Activated CD8-positive, alpha-beta T cell treated with anti-CD3 and anti-CD28 coated beads for 36 hours (primary cell): ENCODE results near the gene MAP3K7CL. TPM values are rescaled to one million over a fixed set of nuclear protein-coding genes. Genes with fewer than 3 reads are reported as not detected.
"Not testable (repeated sequence)": the region's sequence is repeated elsewhere in the genome, so short reads cannot be mapped to it uniquely, and the experiment has no call there.

ENCODE experiments used
- ATAC-seq: fragments of 200-7000 bp; cut with Tn5 transposase; one replicate; pipeline ENCODE4 v1.10.0; 2021; ENCODE audit warnings: mild to moderate bottlenecking, moderate library complexity
- CTCF ChIA-PET: fragments of 350-600 bp; sonication (Branson Sonifier 250); formaldehyde crosslinking; loops from one replicate; lab custom pipeline; 2021; ENCODE audit warnings: antibody characterized with exemption; lab: Charles Lee
- POLR2A ChIA-PET: fragments of 350-600 bp; sonication (Branson Sonifier 250); formaldehyde crosslinking; loops from one replicate; lab custom pipeline; 2021; ENCODE audit warnings: antibody characterized with exemption; lab: Charles Lee
- DNase-seq: peaks from one replicate; pipeline ENCODE4 v3.0.0-alpha.2; 2020
- H3K27ac Mint-ChIP-seq: one replicate; pipeline ENCODE4 v1.8.0; 2021; ENCODE audit warnings: mild to moderate bottlenecking, mixed read lengths
- H3K27me3 Mint-ChIP-seq: one replicate; pipeline ENCODE4 v1.8.0; 2021; ENCODE audit warnings: mixed read lengths
- H3K36me3 Mint-ChIP-seq: one replicate; pipeline ENCODE4 v1.8.0; 2021; ENCODE audit warnings: low read depth, mixed read lengths
- H3K4me1 Mint-ChIP-seq: one replicate; pipeline ENCODE4 v1.8.0; 2021; ENCODE audit warnings: low read depth, mixed read lengths
- H3K4me3 Mint-ChIP-seq: one replicate; pipeline ENCODE4 v1.8.0; 2021; ENCODE audit warnings: mild to moderate bottlenecking, moderate library complexity, mixed read lengths
- H3K9me3 Mint-ChIP-seq: one replicate; pipeline ENCODE4 v1.8.0; 2021; ENCODE audit warnings: mixed read lengths
- intact Hi-C: fragments of 100-400 bp; cut with micrococcal nuclease; formaldehyde crosslinking; loops from one replicate; pipeline ENCODE4 v1.10.0; 2022
- total RNA-seq, 2 experiments: library from RNA; stranded (reverse); gene quantifications; one replicate each; pipeline ENCODE4 v1.2.3, GENCODE V29; 2021
- TF ChIP-seq, protein P1 (sequence below): fragments of 200-600 bp; IDR thresholded peaks from one replicate; pipeline ENCODE4 v1.8.0; 2022; ENCODE audit warnings: antibody characterized with exemption, mild to moderate bottlenecking

Gene MAP3K7CL
- total RNA-seq, 2 experiments from 2014 or later, result 3.2 to 4.7 TPM

DNA sequence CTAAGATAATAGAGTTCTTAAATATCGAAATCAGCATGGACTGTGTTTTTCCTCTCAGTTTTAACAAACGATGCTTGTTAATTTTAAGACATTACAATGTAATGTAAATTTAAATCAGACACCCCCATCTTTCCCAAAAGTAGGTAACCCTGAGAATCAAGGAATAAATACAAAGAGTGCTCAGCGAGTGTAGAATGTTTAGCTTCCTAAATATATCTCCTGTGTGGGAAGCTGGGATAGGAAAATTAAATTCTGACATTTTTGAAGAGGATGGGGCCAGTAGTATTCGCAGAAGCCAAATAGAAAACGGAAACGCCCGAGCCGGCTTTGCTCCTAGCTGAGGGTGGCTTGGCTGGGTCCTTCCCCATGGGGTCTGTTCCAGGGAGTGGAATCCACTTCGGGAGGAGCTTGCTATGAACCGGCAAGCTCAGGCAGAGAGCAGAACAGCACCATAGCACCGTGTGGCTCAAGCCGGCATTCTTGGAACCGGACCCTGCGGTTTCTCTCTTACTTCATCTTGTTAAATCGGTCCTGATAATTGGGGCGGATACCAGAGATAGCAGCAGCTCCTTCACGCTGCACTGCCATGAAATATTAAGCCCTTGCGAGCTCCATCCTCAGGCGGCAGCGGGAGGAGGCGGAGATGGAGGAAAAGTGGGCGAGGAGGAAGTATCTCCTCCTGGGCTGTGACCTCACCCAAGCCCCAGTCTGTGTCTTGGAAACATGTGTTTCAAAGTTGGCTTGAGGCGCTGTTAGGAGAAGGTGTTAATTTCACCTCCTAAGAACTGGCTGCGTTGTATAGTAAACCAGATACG is 24.9 kb downstream of the MAP3K7CL start:
- Mint-ChIP-seq H3K27ac (no peak overlapping the region), H3K27me3 (no peaks in the 10 kb centered on the region), H3K36me3 (no peaks in the 10 kb centered on the region), H3K4me3 (no peak overlapping the region), H3K4me1 (no peaks in the 10 kb centered on the region), H3K9me3 (no peaks in the 10 kb centered on the region)
- ChIA-PET CTCF (interaction anchor here (1.1 to 1.8 kb wide), 2 partner anchors 9 to 217 kb away, joined by 3 to 5 read pairs; no protein-coding TSS in a partner anchor), POLR2A (no interaction called here)
- DNase-seq (no peak), ATAC-seq (no peak)
- TF ChIP-seq, protein P1, sequence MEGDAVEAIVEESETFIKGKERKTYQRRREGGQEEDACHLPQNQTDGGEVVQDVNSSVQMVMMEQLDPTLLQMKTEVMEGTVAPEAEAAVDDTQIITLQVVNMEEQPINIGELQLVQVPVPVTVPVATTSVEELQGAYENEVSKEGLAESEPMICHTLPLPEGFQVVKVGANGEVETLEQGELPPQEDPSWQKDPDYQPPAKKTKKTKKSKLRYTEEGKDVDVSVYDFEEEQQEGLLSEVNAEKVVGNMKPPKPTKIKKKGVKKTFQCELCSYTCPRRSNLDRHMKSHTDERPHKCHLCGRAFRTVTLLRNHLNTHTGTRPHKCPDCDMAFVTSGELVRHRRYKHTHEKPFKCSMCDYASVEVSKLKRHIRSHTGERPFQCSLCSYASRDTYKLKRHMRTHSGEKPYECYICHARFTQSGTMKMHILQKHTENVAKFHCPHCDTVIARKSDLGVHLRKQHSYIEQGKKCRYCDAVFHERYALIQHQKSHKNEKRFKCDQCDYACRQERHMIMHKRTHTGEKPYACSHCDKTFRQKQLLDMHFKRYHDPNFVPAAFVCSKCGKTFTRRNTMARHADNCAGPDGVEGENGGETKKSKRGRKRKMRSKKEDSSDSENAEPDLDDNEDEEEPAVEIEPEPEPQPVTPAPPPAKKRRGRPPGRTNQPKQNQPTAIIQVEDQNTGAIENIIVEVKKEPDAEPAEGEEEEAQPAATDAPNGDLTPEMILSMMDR, result no peak
- intact Hi-C loops, result loop anchor here (10.0 kb wide), 1 partner anchor 59 kb away; no protein-coding TSS in a partner anchor

DNA sequence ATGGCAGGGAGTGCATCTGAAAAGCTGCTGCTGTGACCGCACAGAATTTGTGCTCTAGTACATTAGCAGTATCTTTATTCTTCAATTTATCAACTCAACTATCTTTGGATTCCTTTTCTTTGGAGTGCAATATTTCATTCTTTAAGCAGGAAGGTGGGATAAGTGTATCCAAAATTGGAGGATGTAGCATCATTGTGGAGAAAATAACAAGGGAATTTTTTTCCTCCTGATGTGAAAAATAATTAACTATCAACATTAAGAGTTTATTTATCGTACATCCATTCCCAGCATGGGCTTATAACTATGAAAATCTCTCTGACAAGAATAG is 25.5 kb downstream of the MAP3K7CL start:
- CTCF ChIA-PET, result interaction anchor here (1.1 to 1.8 kb wide), 2 partner anchors 8 to 216 kb away, joined by 3 to 5 read pairs; no protein-coding TSS in a partner anchor
- Mint-ChIP-seq H3K27me3 (no peaks in the 10 kb centered on the region), H3K4me3 (no peak overlapping the region), H3K27ac (no peak overlapping the region), H3K9me3 (no peaks in the 10 kb centered on the region), H3K4me1 (no peaks in the 10 kb centered on the region), H3K36me3 (no peaks in the 10 kb centered on the region)
- TF ChIP-seq, protein P1, result no peak
- POLR2A ChIA-PET, result no interaction called here
- intact Hi-C loops, result loop anchor here (10.0 kb wide), 1 partner anchor 59 kb away; no protein-coding TSS in a partner anchor
- no peak for ATAC-seq
- DNase-seq, result no peak

DNA sequence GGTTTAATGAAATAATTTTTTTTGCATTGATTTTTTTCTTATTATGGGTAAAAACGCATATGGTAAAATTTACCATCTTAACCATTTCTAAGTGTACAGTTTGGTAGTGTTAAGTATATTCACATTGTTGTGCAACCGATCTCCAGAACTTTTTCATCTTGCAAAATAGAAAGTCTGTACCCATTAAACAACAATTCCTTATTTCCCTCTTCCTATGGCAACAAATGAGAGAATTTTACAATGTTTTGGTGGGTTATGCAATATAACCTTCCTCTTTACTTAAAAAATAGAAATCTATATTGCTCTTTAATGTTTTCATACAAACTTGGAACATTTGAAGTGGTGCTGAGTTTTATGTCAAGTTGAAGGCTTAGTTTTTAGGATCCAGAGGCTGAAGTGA is 26.6 kb downstream of the MAP3K7CL start:
- no peaks in the 10 kb centered on the region for H3K36me3 Mint-ChIP-seq
- DNase-seq, result no peak
- CTCF ChIA-PET, result no interaction called here
- H3K27me3 Mint-ChIP-seq, result no peaks in the 10 kb centered on the region
- H3K4me3 Mint-ChIP-seq, result no peak overlapping the region
- TF ChIP-seq, protein P1, result no peak
- ATAC-seq, result no peak
- H3K9me3 Mint-ChIP-seq, result no peaks in the 10 kb centered on the region
- no peak overlapping the region for H3K27ac Mint-ChIP-seq
- POLR2A ChIA-PET, result no interaction called here
- intact Hi-C loops, result loop anchor here (10.0 kb wide), 1 partner anchor 58 kb away; no protein-coding TSS in a partner anchor
- H3K4me1 Mint-ChIP-seq, result no peaks in the 10 kb centered on the region

DNA sequence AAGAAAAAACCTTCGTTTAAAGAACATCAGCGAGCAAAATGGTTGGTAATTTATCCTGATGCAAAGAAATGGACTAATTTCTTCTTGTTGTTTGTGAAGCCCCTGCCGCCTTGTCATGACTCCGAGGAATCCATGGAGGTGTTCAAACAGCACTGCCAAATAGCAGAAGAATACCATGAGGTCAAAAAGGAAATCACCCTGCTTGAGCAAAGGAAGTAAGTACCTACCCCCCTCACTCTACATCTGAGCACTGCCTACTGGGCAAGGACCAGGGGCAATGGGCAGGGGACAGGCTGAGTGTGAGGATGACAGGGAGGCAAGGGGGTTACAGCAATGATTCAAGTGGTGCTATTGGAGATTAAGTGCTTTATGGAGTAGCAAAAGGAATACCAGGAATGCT is 29.4 kb downstream of the MAP3K7CL start:
- Mint-ChIP-seq H3K36me3 (no peaks in the 10 kb centered on the region), H3K27ac (no peak overlapping the region), H3K4me1 (no peaks in the 10 kb centered on the region), H3K9me3 (no peaks in the 10 kb centered on the region), H3K27me3 (no peaks in the 10 kb centered on the region), H3K4me3 (no peak overlapping the region)
- TF ChIP-seq, protein P1, result no peak
- intact Hi-C loops, result loop anchor here (10.0 kb wide), 1 partner anchor 55 kb away; no protein-coding TSS in a partner anchor
- DNase-seq (no peak), ATAC-seq (no peak)
- CTCF ChIA-PET, result interaction anchor here (0.9 to 1.0 kb wide), 2 partner anchors 57 to 212 kb away, joined by 3 read pairs; no protein-coding TSS in a partner anchor
- POLR2A ChIA-PET, result no interaction called here

DNA sequence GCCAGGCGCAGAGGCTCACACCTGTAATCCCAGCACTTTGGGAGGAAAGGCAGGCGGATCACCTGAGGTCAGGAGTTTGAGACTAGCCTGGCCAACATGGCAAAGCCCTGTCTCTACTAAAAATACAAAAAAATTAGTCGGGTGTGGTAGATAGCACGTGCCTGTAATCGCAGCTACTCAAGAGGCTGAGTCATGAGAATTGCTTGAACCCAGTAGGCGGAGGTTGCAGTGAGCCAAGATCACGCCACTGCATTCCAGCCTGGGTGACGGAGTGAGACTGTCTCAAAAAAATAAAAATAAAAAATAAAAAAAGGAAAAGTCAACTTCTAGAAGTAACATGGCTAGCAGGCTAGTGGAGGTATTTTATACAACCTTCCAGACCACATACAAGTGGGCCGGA is 32.4 kb downstream of the MAP3K7CL start:
- intact Hi-C loops, DNase-seq, H3K4me3 Mint-ChIP-seq, CTCF ChIA-PET, H3K36me3 Mint-ChIP-seq, H3K27ac Mint-ChIP-seq, H3K4me1 Mint-ChIP-seq, H3K9me3 Mint-ChIP-seq, H3K27me3 Mint-ChIP-seq, ATAC-seq: not testable (repeated sequence)
- POLR2A ChIA-PET, result interaction anchor here (1.3 kb wide), 1 partner anchor 11 kb away, joined by 5 read pairs; no protein-coding TSS in a partner anchor
